Mucosa of descending colon (tissue), 3 donors: Measurements from ENCODE around the gene KSR2. TPM values are rescaled to one million over a fixed set of nuclear protein-coding genes. Genes with fewer than 3 reads are reported as not detected.

Source experiments
- ATAC-seq: fragments of 200-7000 bp; cut with Tn5 transposase; one replicate; pipeline ENCODE4 v1.9.1; 2020; ENCODE audit warnings: mild to moderate bottlenecking, moderate library complexity
- DNase-seq, 3 donors: peaks; one replicate each; pipeline ENCODE4 v3.0.0-alpha.2; 2020
- H3K36me3 ChIP-seq: fragments of 200-600 bp; one replicate; pipeline ENCODE4 v1.8.0; 2021; ENCODE audit warnings: low read depth, mild to moderate bottlenecking
- H3K4me1 ChIP-seq: fragments of 200-600 bp; one replicate; pipeline ENCODE4 v1.8.0; 2021; ENCODE audit warnings: low read depth, mild to moderate bottlenecking
- H3K4me3 ChIP-seq: fragments of 200-600 bp; one replicate; pipeline ENCODE4 v1.8.0; 2021; ENCODE audit warnings: mild to moderate bottlenecking
- H3K9me3 ChIP-seq: fragments of 200-600 bp; one replicate; pipeline ENCODE4 v1.8.0; 2021; ENCODE audit warnings: mild to moderate bottlenecking
- intact Hi-C, 2 donors: fragments of 100-400 bp; cut with DNase I in 1 of 2; cut with micrococcal nuclease in 1 of 2; formaldehyde crosslinking; loops; one replicate each; pipeline versions ENCODE4 v1.11.0 to v1.11.1; 2022; cut with DNase I, micrococcal nuclease
- total RNA-seq, 3 donors: library from RNA; stranded (reverse); fragmentation: NEBNext Ultra II Directional in 2 of 3; extraction: Animal tissue kit (Norgen Biotek cat#: 25700) in 2 of 3; gene quantifications; one replicate each; pipeline versions ENCODE4 v1.2.1 to v1.2.4, GENCODE V29; 2021 to 2023
- TF ChIP-seq, protein P1 (sequence below): fragments of 200-600 bp; IDR thresholded peaks from one replicate; pipeline ENCODE4 v1.8.0; 2022; ENCODE audit warnings: antibody characterized with exemption, mild to moderate bottlenecking
- donor health status: DM: no; HTN: no; CAD: no; lungs with moderate emphysema.
- donor health status: DM: no; HTN: no; CAD: no.
- donor health status: DM: no; HTN: yes; CAD: no.

KSR2 gene
- total RNA-seq, 3 donors from 2014 or later, result 1.4 to 2.8 (median 2.5) TPM

DNA sequence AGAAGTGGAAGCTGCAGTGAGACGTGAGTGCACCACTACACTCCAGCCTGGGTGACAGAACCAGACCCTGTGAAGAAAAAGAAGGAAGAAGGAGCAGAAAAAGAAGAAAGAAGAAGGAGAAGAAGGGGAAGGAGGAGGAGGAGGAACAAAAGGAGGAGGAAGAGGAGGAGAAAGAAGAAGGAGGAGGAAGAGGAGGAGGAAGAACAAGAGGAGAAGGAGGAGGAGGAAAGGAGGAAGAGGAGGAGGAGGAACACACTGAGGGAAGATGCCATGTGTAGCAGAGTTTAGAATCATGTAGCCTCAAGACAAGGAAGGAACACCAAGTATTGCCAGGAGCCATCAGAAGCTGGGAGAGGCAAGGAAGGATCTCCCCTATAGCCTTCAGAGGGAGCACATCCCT lies 241.5 kb downstream of the KSR2 start:
- DNase-seq (no peak), ATAC-seq (no peak)
- Histone ChIP-seq H3K4me3 (no peak overlapping the region), H3K4me1 (no peaks in the 10 kb centered on the region), H3K36me3 (no peaks in the 10 kb centered on the region), H3K9me3 (no peaks in the 10 kb centered on the region)
- TF ChIP-seq, protein P1, sequence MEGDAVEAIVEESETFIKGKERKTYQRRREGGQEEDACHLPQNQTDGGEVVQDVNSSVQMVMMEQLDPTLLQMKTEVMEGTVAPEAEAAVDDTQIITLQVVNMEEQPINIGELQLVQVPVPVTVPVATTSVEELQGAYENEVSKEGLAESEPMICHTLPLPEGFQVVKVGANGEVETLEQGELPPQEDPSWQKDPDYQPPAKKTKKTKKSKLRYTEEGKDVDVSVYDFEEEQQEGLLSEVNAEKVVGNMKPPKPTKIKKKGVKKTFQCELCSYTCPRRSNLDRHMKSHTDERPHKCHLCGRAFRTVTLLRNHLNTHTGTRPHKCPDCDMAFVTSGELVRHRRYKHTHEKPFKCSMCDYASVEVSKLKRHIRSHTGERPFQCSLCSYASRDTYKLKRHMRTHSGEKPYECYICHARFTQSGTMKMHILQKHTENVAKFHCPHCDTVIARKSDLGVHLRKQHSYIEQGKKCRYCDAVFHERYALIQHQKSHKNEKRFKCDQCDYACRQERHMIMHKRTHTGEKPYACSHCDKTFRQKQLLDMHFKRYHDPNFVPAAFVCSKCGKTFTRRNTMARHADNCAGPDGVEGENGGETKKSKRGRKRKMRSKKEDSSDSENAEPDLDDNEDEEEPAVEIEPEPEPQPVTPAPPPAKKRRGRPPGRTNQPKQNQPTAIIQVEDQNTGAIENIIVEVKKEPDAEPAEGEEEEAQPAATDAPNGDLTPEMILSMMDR, result no peak
- intact Hi-C loops, result no loop called here

DNA sequence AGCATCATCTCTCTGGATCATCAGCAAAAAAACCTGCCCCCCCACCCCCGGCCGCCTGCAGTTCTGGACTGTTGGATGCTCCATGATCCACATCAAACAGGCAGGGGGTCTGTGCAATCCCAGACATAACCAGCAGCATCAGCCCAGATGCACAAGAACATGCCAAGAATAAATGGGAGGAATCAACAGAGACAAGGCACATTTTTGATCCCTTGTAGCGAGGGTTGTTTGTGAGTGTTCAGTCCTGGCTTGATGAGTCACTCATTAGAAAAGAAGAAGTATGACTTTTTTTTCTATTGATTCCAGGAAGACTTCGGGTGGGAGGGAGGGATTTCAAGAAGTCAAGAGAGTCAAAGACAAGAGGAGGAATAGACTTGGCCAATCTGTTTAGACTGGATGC lies 244.2 kb downstream of the KSR2 start:
- Histone ChIP-seq H3K9me3 (no peaks in the 10 kb centered on the region), H3K4me1 (no peaks in the 10 kb centered on the region), H3K36me3 (no peaks in the 10 kb centered on the region), H3K4me3 (no peak overlapping the region)
- no peak for ATAC-seq
- no peak for DNase-seq
- intact Hi-C loops, result no loop called here
- TF ChIP-seq, protein P1, result no peak

DNA sequence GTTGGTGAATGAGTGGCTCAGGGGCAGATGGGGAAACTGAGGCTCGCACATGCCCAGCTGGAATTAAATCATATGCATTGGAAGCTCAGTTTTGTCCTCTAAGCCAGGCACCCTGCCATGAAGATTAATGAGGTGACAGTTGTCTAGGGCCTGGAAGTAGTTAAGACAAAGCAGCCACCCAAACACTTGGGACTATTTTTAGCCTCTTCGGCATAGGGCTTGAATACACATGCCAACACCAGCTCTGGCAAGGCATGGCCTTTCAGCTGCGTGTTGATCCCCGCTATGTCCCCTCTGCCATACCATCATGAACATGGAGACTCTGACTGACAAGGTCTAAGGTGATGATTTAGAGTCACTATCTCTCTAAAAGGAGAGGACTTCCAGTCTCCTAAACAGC lies 250.2 kb downstream of the KSR2 start:
- intact Hi-C loops, result no loop called here
- H3K36me3 ChIP-seq, result no peaks in the 10 kb centered on the region
- no peak for DNase-seq
- no peak overlapping the region for H3K4me3 ChIP-seq
- no peaks in the 10 kb centered on the region for H3K4me1 ChIP-seq
- no peak for ATAC-seq
- TF ChIP-seq, protein P1, result no peak
- no peaks in the 10 kb centered on the region for H3K9me3 ChIP-seq

DNA sequence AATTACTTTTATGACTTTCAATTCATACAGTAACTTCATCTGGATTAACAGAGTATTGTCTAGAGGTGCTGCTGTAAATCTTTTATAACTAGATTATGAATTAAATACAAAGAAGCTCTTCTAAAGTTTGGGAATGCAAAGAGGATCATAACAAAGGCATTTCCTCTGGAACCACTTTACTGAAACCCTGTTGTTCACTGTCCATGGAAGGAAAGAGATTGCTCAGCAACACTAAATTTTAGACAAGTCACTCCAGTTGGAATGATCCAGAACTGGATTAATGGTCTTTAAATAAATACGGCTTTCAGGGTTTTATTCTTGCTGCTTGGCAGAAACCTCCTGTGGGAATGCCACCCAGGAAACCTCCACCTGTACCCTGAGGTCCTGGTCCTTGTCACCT lies 250.6 kb downstream of the KSR2 start:
- no peaks in the 10 kb centered on the region for H3K4me1 ChIP-seq
- ATAC-seq (no peak), DNase-seq (no peak)
- no peak overlapping the region for H3K4me3 ChIP-seq
- H3K9me3 ChIP-seq, result no peaks in the 10 kb centered on the region
- no peaks in the 10 kb centered on the region for H3K36me3 ChIP-seq
- TF ChIP-seq, protein P1, result no peak
- intact Hi-C loops, result no loop called here

DNA sequence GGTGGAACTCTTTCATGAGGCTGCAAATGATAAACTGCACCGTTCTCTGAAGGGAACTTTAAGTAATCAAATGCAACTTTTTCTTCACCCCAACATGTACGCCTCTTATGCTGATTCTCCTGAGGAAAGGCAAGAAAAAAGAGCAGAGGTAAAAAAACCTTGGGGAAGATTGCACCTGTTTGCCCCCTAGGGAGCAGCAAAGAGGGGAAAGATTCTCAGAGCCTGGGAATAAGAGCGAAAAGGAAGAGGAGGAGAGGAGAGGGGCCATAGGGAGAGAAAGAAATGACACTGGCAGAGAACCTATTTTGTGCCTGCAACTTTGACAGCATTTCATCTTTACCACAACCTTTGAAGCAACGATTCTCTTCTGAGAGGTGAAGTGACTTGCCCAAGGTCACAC lies 254.6 kb downstream of the KSR2 start:
- TF ChIP-seq, protein P1, result no peak
- H3K4me1 ChIP-seq, result no peaks in the 10 kb centered on the region
- DNase-seq, result no peak
- ATAC-seq, result no peak
- intact Hi-C loops, result no loop called here
- H3K36me3 ChIP-seq, result no peaks in the 10 kb centered on the region
- H3K9me3 ChIP-seq, result no peaks in the 10 kb centered on the region
- no peak overlapping the region for H3K4me3 ChIP-seq

DNA sequence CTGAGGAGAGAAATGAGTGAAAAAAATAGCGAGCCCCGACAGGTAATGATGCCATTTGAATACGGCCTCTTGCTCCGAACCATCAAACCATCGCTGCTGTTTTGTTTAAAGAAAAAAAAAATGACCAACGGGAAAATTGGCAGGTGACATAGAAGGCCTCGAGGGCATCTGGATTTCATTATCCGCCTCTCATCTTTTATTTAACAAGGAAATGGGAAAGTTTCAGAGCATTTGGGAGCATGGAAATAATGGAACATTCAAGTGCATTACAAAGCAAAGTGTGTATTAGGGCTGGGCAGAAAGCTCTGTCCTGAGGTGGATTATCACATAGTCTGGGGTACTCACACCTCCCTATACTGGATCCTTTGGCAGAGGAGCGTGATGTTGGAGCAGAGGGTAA lies 258.7 kb downstream of the KSR2 start:
- TF ChIP-seq, protein P1, result no peak
- Histone ChIP-seq H3K36me3 (no peaks in the 10 kb centered on the region), H3K4me1 (no peaks in the 10 kb centered on the region), H3K9me3 (no peaks in the 10 kb centered on the region), H3K4me3 (no peak overlapping the region)
- intact Hi-C loops, result no loop called here
- ATAC-seq (no peak), DNase-seq (no peak)
